ENCODE results near the gene CDRT4. TPM values are rescaled to one million over a fixed set of nuclear protein-coding genes. Genes with fewer than 3 reads are reported as not detected.

CDRT4 gene
- polyA plus RNA-seq, 1 of the 3 experiments (the other 2 are of a cell fraction): 4.6 TPM

GRCh38 chr17:15453246-15453645 lies 14.2 kb downstream of the CDRT4 start:
- Histone ChIP-seq H3K9me3 (0 out of 2 replicates have a peak, but pooled peaks cover 3% of the 10 kb centered on the region), H3K27me3 (ENCODE audit: insufficient read depth) (no peaks in the 10 kb centered on the region), H3K27ac (ENCODE audit: low read depth in 2 of 2, low read length in 1 of 2) (0 out of 4 replicates have a peak overlapping the region, but pooled peaks of 1 of the 2 experiments have one; percentile 22), H3K4me1 (ENCODE audit: control insufficient read depth in 1 of 2, insufficient read depth in 2 of 2, low read depth in 1 of 2, low read length in 1 of 2) (peaks cover 21 to 23% of the 10 kb centered on the region in 2 experiments; a peak in 3 of 4 replicates), H3K9me2 (no peaks in the 10 kb centered on the region), H4K20me1 (ENCODE audit: insufficient read depth) (no peaks in the 10 kb centered on the region), H3F3A (replicated peaks; ENCODE audit: insufficient read depth) (peaks cover 10% of the 10 kb centered on the region), H3K4me2 (peak overlapping the region; percentile 9; the same call in 1 of the 2 replicates), H3K4me3 (ENCODE audit: low read depth in 2 of 2, low read length in 1 of 2) (no peak overlapping the region), H3K79me2 (ENCODE audit: insufficient read depth) (no peaks in the 10 kb centered on the region), H2AFZ (ENCODE audit: low read depth) (no peak overlapping the region), H3K36me3 (replicated peaks in 1 of 2; ENCODE audit: control insufficient read depth in 1 of 2, insufficient read depth in 2 of 2, low read length in 1 of 2) (no peaks in the 10 kb centered on the region), H3K9ac (no peak overlapping the region)
- no peak for DNase-seq
- ChIA-PET CTCF (no interaction called here), POLR2A (no interaction called here)
- 50% methylated on average over 4 of the region's 4 CpGs for WGBS (ENCODE audit: low lambda C conversion rate)
- TF ChIP-seq ELF1 (IDR thresholded peaks at IDR 0.05) (no peak), PBX3 (IDR thresholded peaks at IDR 0.05) (0 out of 2 replicates have a peak, but pooled peaks have one; percentile 9)

- Histone ChIP-seq H3K4me3 (ENCODE audit: low read depth in 2 of 2, low read length in 1 of 2) (no peak overlapping the region), H3K9me2 (no peaks in the 10 kb centered on the region), H3K27ac (ENCODE audit: low read depth in 2 of 2, low read length in 1 of 2) (0 out of 4 replicates have a peak overlapping the region, but pooled peaks of 1 of the 2 experiments have one; percentile 22), H3K9ac (no peak overlapping the region), H3K4me1 (ENCODE audit: control insufficient read depth in 1 of 2, insufficient read depth in 2 of 2, low read depth in 1 of 2, low read length in 1 of 2) (peaks cover 19 to 22% of the 10 kb centered on the region in 2 experiments), H3K36me3 (replicated peaks in 1 of 2; ENCODE audit: control insufficient read depth in 1 of 2, insufficient read depth in 2 of 2, low read length in 1 of 2) (no peaks in the 10 kb centered on the region), H3K4me2 (0 out of 2 replicates have a peak overlapping the region, but pooled peaks have one; percentile 9), H2AFZ (ENCODE audit: low read depth) (no peak overlapping the region), H3K27me3 (ENCODE audit: insufficient read depth) (no peaks in the 10 kb centered on the region), H4K20me1 (ENCODE audit: insufficient read depth) (no peaks in the 10 kb centered on the region), H3F3A (replicated peaks; ENCODE audit: insufficient read depth) (peaks cover 10% of the 10 kb centered on the region), H3K9me3 (0 out of 2 replicates have a peak, but pooled peaks cover 3% of the 10 kb centered on the region), H3K79me2 (ENCODE audit: insufficient read depth) (no peaks in the 10 kb centered on the region)
- POLR2A ChIA-PET: interaction anchor here (0.6 kb wide), 1 partner anchor 9 kb away, joined by 3 read pairs; no protein-coding TSS in a partner anchor
- no peak for DNase-seq
- 69% methylated on average over 1 of the region's 1 CpG for WGBS (ENCODE audit: low lambda C conversion rate)
- no peak for TF ChIP-seq CHD2 (IDR thresholded peaks at IDR 0.05; ENCODE audit: low read length, partially characterized antibody)
- TF ChIP-seq USF2 (IDR thresholded peaks at IDR 0.05; ENCODE audit: borderline replicate concordance, low read depth, low read length): no peak
- TF ChIP-seq TCF12 (IDR thresholded peaks at IDR 0.05): no peak
- no peak for TF ChIP-seq FOXJ3 (CRISPR knock-in tag; IDR thresholded peaks at IDR 0.05)
- no peak for TF ChIP-seq FOXM1 (IDR thresholded peaks at IDR 0.05; ENCODE audit: low read depth)
- TF ChIP-seq RXRA (IDR thresholded peaks at IDR 0.05; ENCODE audit: borderline replicate concordance, low read depth): no peak
- no peak for TF ChIP-seq RCOR1 (IDR thresholded peaks at IDR 0.05; ENCODE audit: low read length)
- no peak for TF ChIP-seq EZH2phosphoT487 (IDR thresholded peaks at IDR 0.05; ENCODE audit: borderline replicate concordance, low read depth)
- no peak for TF ChIP-seq YY1 (IDR thresholded peaks at IDR 0.05; ENCODE audit: low read depth)
- TF ChIP-seq RAD21 (IDR thresholded peaks at IDR 0.05; ENCODE audit: low read length): no peak
- TF ChIP-seq MXI1 (IDR thresholded peaks at IDR 0.05; ENCODE audit: low read depth, low read length): no peak
- no peak for TF ChIP-seq GABPA (IDR thresholded peaks at IDR 0.05; ENCODE audit: low read depth)
- CTCF ChIA-PET: interaction anchor here (1.5 kb wide), 1 partner anchor 50 kb away, joined by 4 read pairs; no protein-coding TSS in a partner anchor
These were observed 14.7 kb downstream of the CDRT4 start for GRCh38 chr17:15452746-15453145.

Data from SK-N-SH (cell line).